GM12878 (cell line): ENCODE results near the gene ACSF2. TPM values are rescaled to one million over a fixed set of nuclear protein-coding genes. Genes with fewer than 3 reads are reported as not detected.

Experiments
- ATAC-seq: fragments of 200-7000 bp; cut with Tn5 transposase; 3 replicates; pipeline ENCODE4 v1.9.1; 2020; ENCODE audit warnings: mild to moderate bottlenecking, moderate library complexity
- BruUV-seq: library from RNA; stranded (reverse); fragments of 400-500 nt; replicated peaks from 2 replicates; lab custom pipeline; 2021; lab: Mats Ljungman, UMichigan
- CTCF ChIA-PET: fragments of 300-600 bp; sonication (Branson Sonifier 250); formaldehyde crosslinking; extraction: SDS; loops from one replicate; lab custom pipeline; 2021; ENCODE audit warnings: inconsistent platforms; lab: Yijun Ruan, JAX
- POLR2A ChIA-PET: fragments of 350-600 bp; formaldehyde crosslinking; extraction: SDS; loops from one replicate; lab custom pipeline; 2021; ENCODE audit warnings: inconsistent platforms; lab: Charles Lee
- RAD21 ChIA-PET: fragments of 300-600 bp; sonication (Branson Sonifier 250); formaldehyde crosslinking; loops from one replicate; lab custom pipeline; 2023; ENCODE audit warnings: antibody characterized with exemption; ENCODE audit not compliant: unreplicated experiment; lab: Charles Lee
- SMC1A ChIA-PET: fragments of 300-600 bp; sonication (Branson Sonifier 250); formaldehyde crosslinking; loops from one replicate; lab custom pipeline; 2023; ENCODE audit not compliant: unreplicated experiment, uncharacterized antibody; lab: Charles Lee
- DNase-seq: peaks from one replicate; pipeline ENCODE4 v3.0.0-alpha.2; 2011; ENCODE audit warnings: low read depth, low spot score
- FAIRE-seq: peaks from 3 replicates; lab custom pipeline; 2011; peaks lifted over from hg19 to GRCh38; lab: Jason Lieb, UNC
- H2AFZ ChIP-seq: 2 replicates; pipeline ENCODE4 v1.6.0; 2011; ENCODE audit warnings: low read depth, low read length, control low read depth; ENCODE audit not compliant: control insufficient read depth
- H3K27ac ChIP-seq: 2 replicates; pipeline ENCODE4 v1.5.1; 2011; ENCODE audit warnings: control low read depth; ENCODE audit not compliant: control insufficient read depth, insufficient read depth
- H3K27me3 ChIP-seq, 2 experiments: replicated peaks in 1 of 2; 2 replicates each; pipeline versions ENCODE4 v1.6.0 to v1.6.1; 2011; ENCODE audit warnings: low read length in 1 of 2; ENCODE audit not compliant: control insufficient read depth in 2 of 2, insufficient read depth in 2 of 2
- H3K36me3 ChIP-seq, 2 experiments: 2 replicates each; pipeline ENCODE4 v1.5.1; 2011; ENCODE audit warnings: low read length in 1 of 2; ENCODE audit not compliant: control insufficient read depth in 2 of 2, insufficient read depth in 2 of 2
- H3K4me1 ChIP-seq: 2 replicates; pipeline ENCODE4 v1.6.1; 2011; ENCODE audit warnings: mild to moderate bottlenecking, low read length, moderate library complexity, mixed read lengths; ENCODE audit not compliant: control insufficient read depth, insufficient read depth
- H3K4me2 ChIP-seq: 2 replicates; pipeline ENCODE4 v1.6.0; 2011; ENCODE audit warnings: control low read depth; ENCODE audit not compliant: control insufficient read depth, insufficient read depth
- H3K4me3 ChIP-seq: fragments of 200-600 bp; sonication (generic); 2 replicates; pipeline ENCODE4 v1.5.1; 2016
- H3K79me2 ChIP-seq: 2 replicates; pipeline ENCODE4 v1.6.0; 2011; ENCODE audit warnings: low read length; ENCODE audit not compliant: control insufficient read depth, insufficient read depth
- H3K9ac ChIP-seq: 2 replicates; pipeline ENCODE4 v1.8.0; 2011; ENCODE audit warnings: low read length, control low read depth, mixed read lengths; ENCODE audit not compliant: control insufficient read depth, insufficient read depth
- H3K9me3 ChIP-seq: replicated peaks from 3 replicates; pipeline ENCODE4 v1.5.1; 2011; ENCODE audit warnings: mild to moderate bottlenecking, low read length; ENCODE audit not compliant: control insufficient read depth, insufficient read depth
- H4K20me1 ChIP-seq: 2 replicates; pipeline ENCODE4 v1.6.0; 2011; ENCODE audit not compliant: control insufficient read depth, insufficient read depth
- ATF3 ChIP-seq: IDR thresholded peaks from 2 replicates; pipeline ENCODE4 v1.6.1; 2011; ENCODE audit warnings: low read depth, mild to moderate bottlenecking, low read length, moderate library complexity, borderline replicate concordance; ENCODE audit errors: extremely low read depth
- BHLHE40 ChIP-seq, 2 experiments: fragments of 450-650 bp in 1 of 2; IDR thresholded peaks; 2 replicates each; pipeline ENCODE4 v1.6.1; 2011 to 2017; ENCODE audit warnings: low read depth in 2 of 2, borderline replicate concordance in 1 of 2, improper control_type of control experiment in 1 of 2, low read length in 1 of 2, mild to moderate bottlenecking in 1 of 2
- CEBPZ ChIP-seq: fragments of 150-350 bp; IDR thresholded peaks from 2 replicates; pipeline ENCODE4 v1.6.1; 2016; ENCODE audit warnings: low read depth, low read length
- EGR1 ChIP-seq, 2 experiments: IDR thresholded peaks; 1 replicate in 1 of 2; 2 replicates in 1 of 2; pipeline ENCODE4 v1.6.1; 2011 to 2012; ENCODE audit warnings: low read depth in 2 of 2, low read length in 2 of 2, borderline replicate concordance in 1 of 2, mild to moderate bottlenecking in 1 of 2, moderate library complexity in 1 of 2
- NR2F1 ChIP-seq: fragments of 450-650 bp; conservative IDR thresholded peaks from 2 replicates; pipeline ENCODE4 v1.6.1; 2017; ENCODE audit warnings: mild to moderate bottlenecking
- SREBF1 ChIP-seq: IDR thresholded peaks from 2 replicates; pipeline ENCODE4 v1.6.1; 2012; ENCODE audit warnings: mild to moderate bottlenecking, low read length
- SRF ChIP-seq, 2 experiments: IDR thresholded peaks; 2 replicates each; pipeline ENCODE4 v1.6.1; 2011; ENCODE audit warnings: low read depth in 2 of 2, low read length in 2 of 2, mild to moderate bottlenecking in 1 of 2, moderate library complexity in 1 of 2
- STAT1 ChIP-seq: fragments of 450-650 bp; conservative IDR thresholded peaks from 2 replicates; pipeline ENCODE4 v1.6.1; 2014; ENCODE audit warnings: antibody characterized with exemption, mild to moderate bottlenecking
- ZSCAN29 ChIP-seq: fragments of 450-650 bp; IDR thresholded peaks from 2 replicates; pipeline ENCODE4 v1.6.1; 2017; ENCODE audit warnings: mild to moderate bottlenecking, moderate library complexity
- WGBS: methylation state at CpG from one replicate; pipeline ENCODE4 v1.1.6; 2016; ENCODE audit warnings: low lambda C conversion rate; ENCODE audit not compliant: insufficient replicate concordance, insufficient coverage; ENCODE audit errors: missing lambda C conversion rate; 5-methylcytosine and 5-hydroxymethylcytosine counted together
- in situ Hi-C: fragments of 300-500 bp; cut with MboI; formaldehyde crosslinking; loops from 9 replicates; pipeline ENCODE4 v1.14.3; 2018; ENCODE audit warnings: mixed read lengths
- intact Hi-C: fragments of 100-400 bp; cut with micrococcal nuclease; formaldehyde crosslinking; loops from one replicate; pipeline ENCODE4 v1.14.2; 2022; ENCODE audit not compliant: unreplicated experiment
- polyA plus RNA-seq, 11 experiments: library from polyadenylated mRNA; depleted of rRNA in 4 of 11; unstranded in 6 of 11; stranded (reverse) in 5 of 11; fragments of >200 nt; fragmentation: Nextera tagmentation in 4 of 11; fragmentation: Illumina TruSeq in 1 of 11; extraction: Ambion mirVana in 4 of 11; extraction: Trizol in 1 of 11; gene quantifications; 1 replicate in 1 of 11; 2 replicates in 10 of 11; pipeline versions ENCODE4 v1.2.1 to v1.2.3, GENCODE V29; 2011 to 2016; ENCODE audit warnings: inconsistent platforms in 2 of 11, missing spikeins in 2 of 11, low read depth in 1 of 11
- total RNA-seq, 4 experiments: library from RNA; depleted of rRNA in 3 of 4; stranded (reverse); fragments of >200 nt in 3 of 4; fragmentation: Illumina TruSeq in 1 of 4; extraction: Trizol in 1 of 4; gene quantifications; 2 replicates each; pipeline versions ENCODE4 v1.2.1 to v1.2.3, GENCODE V29; 2013 to 2021

Gene ACSF2
- total and polyA plus RNA-seq, 10 of the 15 experiments (the other 5 are each of a cell fraction or from before 2014, with no cell fraction given): 7.1 to 32.8 (median 16.8) TPM

GRCh38 chr17:50520483-50520882 is 94.5 kb downstream of the ACSF2 start:
- Histone ChIP-seq H3K27ac (no peak overlapping the region), H2AFZ (no peak overlapping the region), H3K9me3 (no peaks in the 10 kb centered on the region), H3K4me3 (no peak overlapping the region), H3K4me2 (no peak overlapping the region), H3K36me3 (no peaks in the 10 kb centered on the region), H3K27me3 (no peaks in the 10 kb centered on the region; a peak in 1 of 4 replicates), H3K79me2 (no peaks in the 10 kb centered on the region), H3K4me1 (no peaks in the 10 kb centered on the region), H3K9ac (no peak overlapping the region), H4K20me1 (no peaks in the 10 kb centered on the region)
- FAIRE-seq (no peak), DNase-seq (no peak), ATAC-seq (no peak)
- POLR2A ChIA-PET: no interaction called here
- BruUV-seq: no TSS peak
- WGBS: 0% methylated on average over 2 of the region's 2 CpGs
- in situ Hi-C loops (no loop called here), intact Hi-C loops (no loop called here)
- RAD21 ChIA-PET: no interaction called here
- CTCF ChIA-PET: interaction anchor here (0.9 to 1.2 kb wide), 3 partner anchors 38 to 285 kb away, joined by 3 to 4 read pairs (median 4); no protein-coding TSS in a partner anchor
- TF ChIP-seq SREBF1: no peak
- no peak for TF ChIP-seq EGR1 (IDR thresholded peaks at IDR 0.05; ENCODE audit: borderline replicate concordance in 1 of 2, low read depth in 2 of 2, low read length in 2 of 2)
- SMC1A ChIA-PET: interaction anchor here (0.7 to 1.1 kb wide), 2 partner anchors 49 to 103 kb away, joined by 3 to 5 read pairs; no protein-coding TSS in a partner anchor

- Histone ChIP-seq H2AFZ (no peak overlapping the region), H4K20me1 (no peaks in the 10 kb centered on the region), H3K9me3 (no peaks in the 10 kb centered on the region), H3K27me3 (no peaks in the 10 kb centered on the region; a peak in 1 of 4 replicates), H3K36me3 (no peaks in the 10 kb centered on the region), H3K4me1 (no peaks in the 10 kb centered on the region), H3K4me3 (no peak overlapping the region), H3K9ac (no peak overlapping the region), H3K79me2 (no peaks in the 10 kb centered on the region), H3K4me2 (no peak overlapping the region), H3K27ac (no peak overlapping the region)
- POLR2A ChIA-PET: no interaction called here
- intact Hi-C loops: no loop called here
- BruUV-seq: no TSS peak
- no peak for ATAC-seq
- CTCF ChIA-PET: no interaction called here
- SMC1A ChIA-PET: interaction anchor here (1.1 kb wide), 1 partner anchor 50 kb away, joined by 3 read pairs; no protein-coding TSS in a partner anchor
- DNase-seq: no peak
- no peak for FAIRE-seq
- no peak for TF ChIP-seq NR2F1
- no peak for TF ChIP-seq ATF3
- TF ChIP-seq STAT1: no peak
- TF ChIP-seq BHLHE40 (IDR thresholded peaks at IDR 0.05; ENCODE audit: borderline replicate concordance in 1 of 2, low read depth in 2 of 2, low read length in 1 of 2): no peak
- TF ChIP-seq SRF (IDR thresholded peaks at IDR 0.05; ENCODE audit: low read depth in 2 of 2, low read length in 2 of 2): no peak
- TF ChIP-seq CEBPZ: no peak
- no peak for TF ChIP-seq ZSCAN29
- RAD21 ChIA-PET: interaction anchor here (1.0 kb wide), 1 partner anchor 40 kb away, joined by 3 read pairs; no protein-coding TSS in a partner anchor
- WGBS: 58% methylated on average over 2 of the region's 2 CpGs
- in situ Hi-C loops: no loop called here
These were observed 95.5 kb downstream of the ACSF2 start for GRCh38 chr17:50521514-50521913.
